Activated CD4-positive, alpha-beta T cell treated with anti-CD3 and anti-CD28 coated beads, Interleukin-2, amount 50 U/mL, for 24 hours (primary cell): ENCODE results near the gene EPHB2.

Experiments
- DNase-seq, 2 donors: peaks; one replicate each; pipeline ENCODE4 v3.0.0-alpha.2; 2020; ENCODE audit warnings: low read depth in 1 of 2, low spot score in 1 of 2

The EPHB2 gene

DNA sequence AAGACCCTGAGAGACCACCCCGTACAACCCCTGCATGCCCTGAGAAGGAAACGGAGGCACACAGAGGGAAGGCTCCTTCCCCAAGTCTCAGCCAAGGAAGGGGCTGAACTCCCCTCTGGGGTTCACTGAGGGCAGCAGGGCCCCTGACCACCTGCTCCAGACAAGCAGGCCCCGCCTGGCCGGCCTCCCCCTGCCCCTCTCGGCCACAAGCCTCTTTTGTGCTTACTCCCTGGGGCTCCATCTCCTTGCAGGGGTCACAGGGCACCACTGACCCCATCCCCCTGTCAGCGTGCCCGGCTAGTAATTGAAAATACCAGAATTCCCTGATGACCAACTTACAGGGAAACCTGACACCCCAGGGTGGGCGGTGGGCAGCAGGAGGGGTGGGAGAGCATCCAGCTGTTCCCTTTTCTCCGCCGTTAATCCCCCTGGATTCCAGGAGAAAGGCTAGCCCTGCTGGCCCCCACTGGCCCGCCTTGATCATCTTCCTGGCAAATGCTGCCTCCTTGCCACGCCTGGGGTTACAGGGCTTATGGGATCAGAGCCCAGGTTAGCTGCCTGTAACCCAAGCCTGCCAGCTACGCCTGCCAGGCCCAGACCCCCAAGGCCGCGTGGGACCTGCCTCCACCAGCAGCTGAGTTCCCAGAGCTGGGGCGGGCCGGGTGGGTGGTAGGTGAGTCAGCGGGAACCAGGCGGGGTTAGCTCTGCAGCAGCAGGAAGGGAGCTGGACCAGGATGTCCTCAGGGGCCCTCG is 165.9 kb downstream of the EPHB2 start:
- no peak for DNase-seq

DNA sequence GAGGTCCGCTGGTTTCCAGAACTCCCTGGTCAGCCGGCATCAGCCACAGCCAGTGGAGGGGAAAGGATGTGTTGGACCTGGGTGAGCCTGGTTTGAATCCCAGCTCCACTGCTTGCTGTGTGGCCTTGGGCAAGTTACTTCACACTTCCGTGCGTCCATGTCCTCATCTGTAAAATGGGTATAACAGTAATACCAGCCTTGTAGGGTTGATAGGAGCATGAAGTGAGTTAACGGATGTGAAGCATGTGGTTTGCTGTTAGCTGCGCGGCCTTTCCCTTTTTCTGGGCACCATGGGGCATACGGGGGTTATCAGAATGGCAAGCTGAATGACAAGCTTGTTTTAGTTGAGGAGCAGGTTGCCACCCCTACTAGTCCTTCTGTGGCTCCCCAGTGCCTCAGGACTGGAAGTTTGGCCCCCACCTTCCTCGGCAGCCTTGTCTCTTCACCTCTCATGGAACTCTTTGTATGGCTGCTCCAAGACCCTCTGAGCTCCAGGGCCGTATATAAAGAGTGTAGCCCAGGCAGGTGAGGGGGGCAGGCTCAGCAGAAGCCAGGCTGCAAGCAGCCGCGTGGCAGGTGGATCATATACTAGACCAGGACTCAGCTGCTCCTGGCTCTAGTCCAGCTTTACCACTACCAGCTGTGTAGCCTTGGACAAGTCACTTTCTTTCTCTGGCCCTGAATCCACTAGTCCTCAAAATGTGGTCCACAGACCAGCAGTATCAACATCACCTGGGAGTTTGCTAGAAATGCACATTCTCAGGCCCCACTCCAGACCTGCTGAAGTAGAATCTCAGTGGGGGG is 166.7 kb downstream of the EPHB2 start:
- DNase-seq, result no peak

GRCh38 chr1:22877980-22878379 is 167.3 kb downstream of the EPHB2 start:
- no peak for DNase-seq

DNA sequence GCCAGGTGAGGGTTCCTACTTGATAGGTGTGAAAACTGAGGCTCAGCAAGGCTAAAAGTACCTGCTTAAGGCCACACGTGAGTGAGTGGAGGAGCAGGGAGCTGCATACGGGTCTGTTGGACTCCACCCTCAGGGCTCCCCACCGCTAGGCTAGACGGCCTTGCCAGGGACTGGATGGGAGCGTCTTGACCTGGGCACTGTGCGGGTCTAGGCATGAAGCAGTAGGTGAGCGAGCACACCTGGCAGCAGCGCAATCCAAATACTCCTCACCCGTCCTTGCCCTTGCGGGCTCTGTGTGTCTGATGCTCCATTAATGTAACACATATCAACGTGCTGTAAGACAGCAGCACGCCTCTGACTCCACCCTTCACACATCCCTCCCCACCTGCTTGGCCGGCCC is 168.0 kb downstream of the EPHB2 start:
- DNase-seq, result no peak

GRCh38 chr1:22879445-22879844 is 168.8 kb downstream of the EPHB2 start:
- no peak for DNase-seq

DNA sequence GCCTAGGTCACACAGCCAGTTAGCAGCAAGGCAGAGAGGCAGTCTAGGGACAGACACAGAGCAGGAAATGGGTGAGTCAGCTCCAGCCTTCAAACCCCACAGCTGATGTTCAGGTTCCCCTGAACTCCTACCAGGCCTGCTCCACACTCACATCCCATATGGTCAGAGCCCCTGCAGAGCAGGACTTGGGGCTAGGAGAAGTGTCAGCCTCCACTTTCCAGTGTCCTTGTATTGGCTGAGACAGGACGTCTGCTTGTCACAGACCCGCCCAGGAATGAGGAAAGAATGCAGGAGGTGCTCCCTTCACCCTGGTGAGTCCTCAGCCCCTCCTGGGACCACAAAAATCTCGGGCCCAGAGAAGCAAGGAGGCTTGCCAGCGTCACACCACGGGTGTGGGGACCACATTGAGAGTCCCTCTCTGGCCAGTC is 169.5 kb downstream of the EPHB2 start:
- DNase-seq, result no peak

DNA sequence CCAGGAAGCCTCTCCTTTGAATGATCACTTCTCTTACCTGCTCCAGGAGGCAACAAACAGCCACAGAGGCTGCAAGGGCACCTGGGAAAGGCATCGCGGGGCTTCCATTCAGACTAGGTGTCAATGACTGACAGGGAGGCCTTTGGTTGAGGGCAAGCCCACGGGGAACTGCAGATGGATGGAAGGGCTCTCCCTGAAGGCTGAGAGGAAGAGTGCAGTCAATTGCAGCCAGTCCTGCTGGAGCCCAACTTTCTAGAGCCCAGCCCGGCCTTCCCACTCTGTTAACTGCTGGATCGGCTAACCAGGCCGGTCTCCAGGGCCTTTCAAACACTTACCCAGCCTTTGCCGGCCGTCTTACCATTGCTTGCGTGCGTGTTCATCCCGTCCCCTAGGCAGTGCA is 172.8 kb downstream of the EPHB2 start:
- DNase-seq, result no peak

DNA sequence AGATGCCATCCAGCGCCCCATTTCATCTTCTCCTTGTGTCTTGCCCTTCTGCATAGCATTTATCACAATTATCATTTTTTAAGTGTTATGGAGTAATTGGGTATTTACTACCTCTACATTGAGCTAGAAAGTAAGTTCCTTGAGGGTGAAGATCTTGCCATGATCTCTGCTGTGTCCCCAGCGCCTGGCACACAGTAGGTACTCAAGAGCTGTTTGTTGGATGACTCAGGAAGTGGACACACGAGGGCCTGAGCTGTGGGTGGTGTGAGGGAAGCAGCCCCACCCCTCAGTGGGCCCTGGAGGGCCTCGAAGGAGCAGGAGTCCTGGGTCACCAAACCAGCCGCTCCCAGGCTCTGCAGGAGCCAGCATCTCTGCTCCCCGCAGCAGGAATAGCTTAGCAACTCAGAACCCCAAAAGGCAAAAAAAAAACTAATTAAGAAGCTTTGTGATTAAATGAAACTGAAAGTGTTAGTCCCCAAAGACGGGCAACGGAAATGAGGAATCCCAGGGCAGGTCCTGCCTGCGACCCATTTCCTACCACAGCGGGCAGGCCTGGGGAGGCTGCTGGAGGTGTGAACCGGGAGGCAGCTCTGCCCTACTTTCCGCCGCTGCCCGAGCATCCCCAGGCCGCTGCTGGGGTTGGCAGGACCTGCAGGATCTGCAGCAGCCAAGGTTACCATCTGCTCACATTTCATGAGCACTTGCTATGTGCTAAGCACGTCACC is 174.3 kb downstream of the EPHB2 start:
- no peak for DNase-seq

DNA sequence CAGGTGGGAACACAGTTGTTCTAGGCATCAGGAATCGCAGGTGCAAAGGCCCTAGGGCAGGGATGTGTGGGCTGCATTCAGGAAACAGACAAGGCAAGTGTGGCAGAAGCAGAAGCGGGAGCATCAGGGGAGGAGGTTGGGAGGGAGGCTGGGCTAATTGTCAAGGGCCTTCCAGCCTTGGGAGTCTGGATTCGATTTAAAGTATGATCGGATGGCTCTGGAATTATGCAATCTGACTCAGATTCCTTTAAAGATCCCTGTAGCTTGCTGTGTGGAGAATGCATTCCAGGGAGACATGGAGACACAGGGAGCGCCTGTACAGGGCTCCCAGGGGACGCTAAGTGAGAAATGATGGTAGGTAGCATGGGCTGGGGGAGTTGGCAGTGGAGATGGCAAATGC is 175.6 kb downstream of the EPHB2 start:
- no peak for DNase-seq

GRCh38 chr1:22887491-22887890 is 176.9 kb downstream of the EPHB2 start:
- DNase-seq, result no peak

DNA sequence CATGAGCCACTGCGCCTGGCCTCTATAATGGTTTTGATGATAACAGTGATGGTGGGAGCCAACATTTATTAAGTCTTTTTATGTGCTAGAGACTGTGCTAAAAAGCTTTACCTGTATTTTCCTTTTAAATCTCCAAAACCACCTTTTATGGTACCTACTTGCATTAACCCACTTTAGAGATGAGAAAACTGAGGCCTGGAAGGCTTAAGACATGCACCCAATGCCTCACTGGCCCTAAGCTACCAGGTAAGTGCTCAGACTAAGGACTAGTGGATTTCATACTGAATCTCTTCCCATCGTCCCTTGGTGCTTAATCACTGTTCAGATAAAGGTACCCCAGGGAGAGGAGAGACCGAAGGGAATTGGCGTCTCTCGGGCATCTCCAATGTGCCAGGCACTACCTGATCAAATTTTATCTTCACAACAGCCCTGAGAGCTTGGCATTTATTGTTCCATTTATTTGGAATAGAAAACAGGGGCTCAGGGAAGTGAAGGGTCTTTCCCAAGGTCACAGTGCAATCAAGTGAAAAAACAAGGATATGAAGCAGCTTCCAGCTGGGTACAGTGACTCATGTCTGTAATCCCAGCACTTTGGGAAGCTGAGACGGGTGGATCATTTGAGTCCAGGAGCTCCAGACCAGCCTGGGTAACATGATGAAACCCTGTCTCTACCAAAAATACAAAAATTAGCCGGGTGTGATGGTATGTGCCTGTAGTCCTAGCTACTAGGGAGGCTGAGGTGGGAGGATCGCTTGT is 177.9 kb downstream of the EPHB2 start:
- DNase-seq, result no peak

DNA sequence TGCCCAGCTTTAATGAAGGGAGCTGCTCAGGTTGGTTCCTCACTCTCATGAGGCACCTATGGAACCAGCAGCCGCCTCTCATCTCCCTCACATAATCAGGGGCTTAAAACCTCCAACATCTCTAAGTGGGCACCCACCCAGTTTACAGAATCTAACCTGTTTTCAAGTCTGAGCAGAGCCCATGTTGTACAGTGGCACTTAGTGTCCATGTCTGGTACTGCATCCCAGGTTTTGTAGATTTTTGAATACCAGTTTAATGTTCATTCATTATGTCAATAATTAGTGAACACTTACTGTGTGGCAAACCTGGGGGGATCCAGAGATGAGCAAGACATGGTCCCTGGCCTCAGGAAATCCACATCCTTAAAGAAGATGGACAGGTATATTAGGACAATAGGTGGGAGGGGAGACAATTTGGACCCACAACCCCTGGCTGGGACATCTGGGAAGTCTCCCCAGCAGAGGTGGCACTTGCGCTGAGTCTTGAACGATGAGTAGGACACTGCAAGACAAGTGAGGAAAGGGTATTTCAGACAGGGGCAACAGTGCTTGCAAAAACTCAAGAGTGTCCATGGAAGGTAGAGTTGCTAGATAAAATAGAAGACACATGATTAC is 178.7 kb downstream of the EPHB2 start:
- DNase-seq, result no peak

- no peak for DNase-seq
These were observed 182.2 kb downstream of the EPHB2 start for GRCh38 chr1:22892789-22893188.

- no peak for DNase-seq
These were observed 182.7 kb downstream of the EPHB2 start for GRCh38 chr1:22893292-22893691.

- DNase-seq, result no peak
These were observed 184.7 kb downstream of the EPHB2 start for GRCh38 chr1:22895357-22895756.

GRCh38 chr1:22896184-22896583 is 185.5 kb downstream of the EPHB2 start:
- DNase-seq, result no peak

GRCh38 chr1:22900451-22900850 is 189.8 kb downstream of the EPHB2 start:
- no peak for DNase-seq

DNA sequence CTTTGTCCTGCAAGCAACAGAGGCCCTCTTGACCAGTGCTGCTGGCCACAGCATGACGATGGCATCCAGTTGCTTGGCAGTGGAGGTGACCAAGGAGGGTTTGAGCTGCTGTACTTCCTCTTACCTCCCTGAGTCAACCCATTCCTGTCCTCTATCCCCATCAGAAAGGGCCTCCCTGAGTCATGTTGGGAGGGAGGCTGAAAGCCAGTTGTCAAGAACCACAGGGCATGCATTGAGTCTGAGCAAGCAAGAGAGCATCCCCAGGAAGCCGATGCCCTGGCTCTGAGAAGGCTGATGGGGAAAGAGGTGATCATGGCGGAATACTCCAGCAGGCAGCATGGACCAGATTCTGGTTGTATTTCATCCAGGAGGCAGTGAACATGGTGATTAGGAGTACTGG is 192.5 kb downstream of the EPHB2 start:
- no peak for DNase-seq

- DNase-seq, result no peak
These were observed 196.3 kb downstream of the EPHB2 start for GRCh38 chr1:22906968-22907367.

DNA sequence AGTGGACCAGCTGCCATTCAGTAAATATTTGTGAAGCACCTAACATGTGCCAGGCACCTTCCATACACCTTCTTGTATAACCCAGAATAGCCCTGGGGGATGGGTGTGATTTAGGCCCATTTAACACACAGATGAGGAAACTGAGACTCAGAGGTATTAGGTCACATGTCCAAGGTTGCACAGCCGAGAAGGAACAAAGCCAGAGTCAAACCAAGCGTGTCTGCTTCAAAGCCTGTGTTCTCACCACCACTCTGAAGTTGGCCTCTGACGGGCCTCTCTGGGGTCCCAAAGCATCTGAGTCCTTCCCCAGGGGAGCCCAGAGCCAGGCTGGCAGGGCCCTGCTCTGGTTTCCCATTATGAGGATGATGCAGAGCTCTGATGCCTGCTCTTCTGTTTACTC is 196.9 kb downstream of the EPHB2 start:
- no peak for DNase-seq
